ENCODE results near the gene ZFYVE28. TPM values are rescaled to one million over a fixed set of nuclear protein-coding genes. Genes with fewer than 3 reads are reported as not detected.

ZFYVE28 gene
- total and polyA plus RNA-seq, 2 of the 8 experiments (the other 6 are each of a cell fraction or from before 2014, with no cell fraction given): 1.7 to 4.9 TPM

DNA sequence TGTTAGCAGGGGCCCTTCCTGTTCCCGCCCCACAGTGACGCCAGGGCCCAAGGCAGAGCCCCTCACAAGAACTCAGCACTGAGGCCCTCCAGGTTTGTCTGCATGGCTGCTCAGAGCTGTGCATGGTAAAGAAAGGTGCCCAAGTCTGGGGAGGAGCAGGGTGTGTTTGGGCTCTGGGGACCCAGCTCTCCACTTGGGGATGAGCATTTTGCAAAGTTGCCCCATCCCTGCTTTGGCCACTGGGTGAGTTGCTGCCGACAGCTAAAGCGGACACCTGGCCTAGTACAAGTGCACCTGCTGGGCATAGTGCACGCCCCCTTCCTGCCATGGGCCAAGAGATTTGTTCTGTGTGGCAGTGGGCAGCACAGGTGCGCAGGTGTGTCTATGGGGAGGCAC is 154.5 kb downstream of the ZFYVE28 start:
- H3K23me2 ChIP-seq (ENCODE audit: low read depth, low read length): peaks cover 10% of the 10 kb centered on the region; the same call in 1 of the 2 replicates
- H3K56ac ChIP-seq (replicated peaks; ENCODE audit: insufficient read length, low read depth, low read length): no peak overlapping the region
- H2BK12ac ChIP-seq (ENCODE audit: low read depth, low read length): no peak overlapping the region
- H3K14ac ChIP-seq (ENCODE audit: insufficient read length): no peak overlapping the region
- FAIRE-seq (no peak), DNase-seq (ENCODE audit: low read depth in 1 of 2, low spot score in 2 of 2) (no peak)
- no peaks in the 10 kb centered on the region for H3K9me3 ChIP-seq (ENCODE audit: insufficient read depth in 2 of 2, low read depth in 1 of 2, low read length in 1 of 2)
- H3K18ac ChIP-seq (ENCODE audit: extremely low read depth, low read length): no peak overlapping the region
- H2AK5ac ChIP-seq (ENCODE audit: low read depth, low read length): no peak overlapping the region
- no peak overlapping the region for H2BK15ac ChIP-seq (ENCODE audit: low read length)
- no peak overlapping the region for H2BK5ac ChIP-seq (ENCODE audit: low read depth, low read length)
- H3K9ac ChIP-seq (replicated peaks in 1 of 4; ENCODE audit: extremely low read depth in 1 of 4, low read depth in 3 of 4, low read length in 3 of 4): no peak overlapping the region
- H3K4me3 ChIP-seq (ENCODE audit: extremely low read depth in 1 of 4, insufficient read depth in 2 of 4, low read depth in 3 of 4, low read length in 4 of 4): no peak overlapping the region
- no peak overlapping the region for H3K27ac ChIP-seq (ENCODE audit: low read depth, low read length)
- no peak overlapping the region for H3K4me2 ChIP-seq (ENCODE audit: insufficient read depth in 1 of 2, low read depth in 2 of 2, low read length in 2 of 2)
- no peak overlapping the region for H3K23ac ChIP-seq (ENCODE audit: insufficient read length)
- H4K20me1 ChIP-seq (replicated peaks in 1 of 2; ENCODE audit: control insufficient read depth in 1 of 2, insufficient read depth in 2 of 2, low read length in 2 of 2): peaks cover 0 to 6% of the 10 kb centered on the region in 2 experiments
- H3K4me1 ChIP-seq (replicated peaks in 1 of 4; ENCODE audit: control insufficient read depth in 3 of 4, insufficient read depth in 4 of 4, low read length in 3 of 4): peaks cover 0 to 13% (median 8%) of the 10 kb centered on the region in 4 experiments; a peak in 5 of 7 replicates
- TF ChIP-seq HDAC2 (IDR thresholded peaks at IDR 0.05; ENCODE audit: borderline replicate concordance in 1 of 2, low read depth in 2 of 2, low read length in 2 of 2) (no peak), ASH2L (IDR thresholded peaks at IDR 0.05; ENCODE audit: low read length) (no peak)
- no peaks in the 10 kb centered on the region for H3K79me2 ChIP-seq (ENCODE audit: control insufficient read depth in 1 of 2, insufficient read depth in 2 of 2, low read length in 2 of 2)
- no peaks in the 10 kb centered on the region for H3K27me3 ChIP-seq (replicated peaks in 1 of 4; ENCODE audit: control insufficient read depth in 3 of 4, extremely low read depth in 1 of 4, insufficient read depth in 3 of 4, low read length in 3 of 4)
- CTCF ChIA-PET (ENCODE audit: partially characterized antibody): interaction anchor here (2.2 kb wide), 1 partner anchor 43 kb away, joined by 6 read pairs; no protein-coding TSS in a partner anchor
- H2AFZ ChIP-seq (ENCODE audit: low read length): no peak overlapping the region
- no peak overlapping the region for H3K4ac ChIP-seq (replicated peaks; ENCODE audit: insufficient read length, low read depth, low read length)
- no peak overlapping the region for H4K5ac ChIP-seq (ENCODE audit: insufficient read length, low read depth, low read length)
- H2BK120ac ChIP-seq (replicated peaks; ENCODE audit: low read depth, low read length): no peak overlapping the region
- H2BK20ac ChIP-seq (ENCODE audit: low read length): no peak overlapping the region
- H4K91ac ChIP-seq (replicated peaks; ENCODE audit: insufficient read length, low read length): no peak overlapping the region
- no peaks in the 10 kb centered on the region for H3K36me3 ChIP-seq (ENCODE audit: control insufficient read depth in 2 of 4, insufficient read depth in 4 of 4, low read length in 3 of 4)
- no peak overlapping the region for H4K8ac ChIP-seq (ENCODE audit: extremely low read depth, insufficient read depth, low read length)
- H3K79me1 ChIP-seq (ENCODE audit: low read depth, low read length): no peaks in the 10 kb centered on the region
- POLR2A ChIA-PET (ENCODE audit: partially characterized antibody): no interaction called here
- WGBS, 2 experiments (ENCODE audit: extremely low coverage in 1 of 2, insufficient coverage in 1 of 2, insufficient read length in 1 of 2, insufficient replicate concordance in 2 of 2, low coverage in 1 of 2, low lambda C conversion rate in 2 of 2, missing lambda C conversion rate in 1 of 2): 93% methylated on average over 4 of the region's 6 CpGs; no CpG with 5 or more reads in 1 of the 2 experiments

Measured in H1 (cell line).